Hepatocyte (in vitro differentiated cells): ENCODE data around the gene LY6G6C. TPM values are rescaled to one million over a fixed set of nuclear protein-coding genes. Genes with fewer than 3 reads are reported as not detected.
A peak's percentile ranks its signal among the peaks of the same experiment; 100 is the strongest.

ENCODE experiments used
- DNase-seq: peaks from one replicate; pipeline ENCODE4 v3.0.0-alpha.2; 2016; ENCODE audit warnings: low spot score
- H2AFZ ChIP-seq: fragments of 200-600 bp; sonication (generic); 2 replicates; pipeline ENCODE4 v1.6.0; 2016; ENCODE audit warnings: antibody characterized with exemption, mild to moderate bottlenecking
- H3K27ac ChIP-seq: fragments of 200-600 bp; sonication (generic); 2 replicates; pipeline ENCODE4 v1.5.1; 2016; ENCODE audit warnings: mild to moderate bottlenecking
- H3K27me3 ChIP-seq: fragments of 200-600 bp; sonication (generic); 2 replicates; pipeline ENCODE4 v1.6.1; 2016
- H3K36me3 ChIP-seq: fragments of 200-600 bp; sonication (generic); replicated peaks from 2 replicates; pipeline ENCODE4 v1.5.1; 2016; ENCODE audit warnings: low read depth; ENCODE audit not compliant: insufficient read depth
- H3K4me1 ChIP-seq: fragments of 200-600 bp; sonication (generic); 2 replicates; pipeline ENCODE4 v1.5.1; 2016; ENCODE audit warnings: mild to moderate bottlenecking, moderate library complexity; ENCODE audit not compliant: insufficient read depth
- H3K4me2 ChIP-seq: fragments of 200-600 bp; sonication (generic); 2 replicates; pipeline ENCODE4 v1.6.0; 2016
- H3K4me3 ChIP-seq: fragments of 200-600 bp; sonication (generic); 2 replicates; pipeline ENCODE4 v1.5.1; 2016; ENCODE audit warnings: mild to moderate bottlenecking
- H3K79me2 ChIP-seq: fragments of 200-600 bp; sonication (generic); 2 replicates; pipeline ENCODE4 v1.6.0; 2017; ENCODE audit warnings: mild to moderate bottlenecking
- H3K9me2 ChIP-seq: fragments of 200-600 bp; sonication (generic); replicated peaks from 2 replicates; pipeline ENCODE4 v1.6.0; 2017; ENCODE audit warnings: mild to moderate bottlenecking; ENCODE audit not compliant: insufficient read depth
- H3K9me3 ChIP-seq: fragments of 200-600 bp; sonication (generic); 2 replicates; pipeline ENCODE4 v1.5.1; 2016; ENCODE audit warnings: low read depth, mild to moderate bottlenecking
- H4K20me1 ChIP-seq: fragments of 200-600 bp; sonication (generic); 2 replicates; pipeline ENCODE4 v1.6.0; 2016; ENCODE audit warnings: mild to moderate bottlenecking; ENCODE audit not compliant: insufficient read depth, poor library complexity, severe bottlenecking
- CTCF ChIP-seq: fragments of 200-600 bp; sonication (generic); IDR thresholded peaks from 2 replicates; pipeline ENCODE4 v1.5.1; 2016; ENCODE audit warnings: antibody characterized with exemption, mild to moderate bottlenecking; ENCODE audit not compliant: poor library complexity
- EZH2 ChIP-seq: fragments of 200-600 bp; sonication (generic); IDR thresholded peaks from 2 replicates; pipeline ENCODE4 v1.6.1; 2016; ENCODE audit warnings: antibody characterized with exemption, mild to moderate bottlenecking, borderline replicate concordance
- EZH2phosphoT487 ChIP-seq: fragments of 200-600 bp; sonication (generic); IDR thresholded peaks from one replicate; pipeline ENCODE4 v1.6.1; 2018; ENCODE audit warnings: antibody characterized with exemption, mild to moderate bottlenecking, low read depth, moderate library complexity; ENCODE audit not compliant: unreplicated experiment, severe bottlenecking
- WGBS: methylation state at CpG from one replicate; pipeline ENCODE4 v1.1.6; 2016; ENCODE audit warnings: low lambda C conversion rate; ENCODE audit errors: missing lambda C conversion rate; 5-methylcytosine and 5-hydroxymethylcytosine counted together
- polyA plus RNA-seq: library from polyadenylated mRNA; unstranded; fragments of >200 nt; fragmentation: Nextera tagmentation; extraction: Ambion mirVana; gene quantifications from 2 replicates; pipeline ENCODE4 v1.2.1, GENCODE V29; 2016
- total RNA-seq: library from RNA; depleted of rRNA; stranded (reverse); fragments of >200 nt; gene quantifications from 2 replicates; pipeline ENCODE4 v1.2.3, GENCODE V29; 2014

LY6G6C gene
- total and polyA plus RNA-seq, 2 experiments from 2014 or later = 0.30 TPM; not detected in 1

DNA sequence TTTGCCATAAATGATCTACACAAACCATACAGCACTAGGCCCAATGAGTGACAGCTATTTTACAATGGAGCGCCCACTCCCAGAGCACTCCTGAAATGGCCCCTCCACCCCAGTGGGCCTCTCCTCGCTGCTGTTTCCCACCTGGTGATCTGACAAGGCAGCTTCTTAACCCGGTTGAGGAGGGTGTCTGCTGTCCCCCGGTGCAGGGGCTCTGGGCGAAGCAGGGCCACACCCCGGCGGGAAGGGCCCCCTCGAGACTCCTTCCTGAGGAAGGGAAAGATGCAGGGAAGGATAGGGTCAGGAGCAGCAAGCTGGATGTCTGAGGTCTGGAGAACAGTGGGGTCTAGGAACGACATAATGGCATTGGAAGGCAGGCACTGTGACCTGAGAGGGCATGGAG, 28.7 kb downstream of the LY6G6C start:
- Histone ChIP-seq H3K9me3 (no peaks in the 10 kb centered on the region), H3K9me2 (no peaks in the 10 kb centered on the region), H3K4me1 (peaks cover 6% of the 10 kb centered on the region), H3K79me2 (peaks cover 10% of the 10 kb centered on the region), H3K4me3 (no peak overlapping the region), H2AFZ (no peak overlapping the region), H3K27ac (no peak overlapping the region), H3K27me3 (no peaks in the 10 kb centered on the region), H3K36me3 (no peaks in the 10 kb centered on the region), H3K4me2 (no peak overlapping the region), H4K20me1 (no peaks in the 10 kb centered on the region)
- WGBS = 91% methylated on average over 9 of the region's 9 CpGs
- TF ChIP-seq EZH2 = no peak
- TF ChIP-seq EZH2phosphoT487 = no peak
- no peak for TF ChIP-seq CTCF
- no peak for DNase-seq

- Histone ChIP-seq H3K27me3 (no peaks in the 10 kb centered on the region), H4K20me1 (no peaks in the 10 kb centered on the region), H3K79me2 (peaks cover 6% of the 10 kb centered on the region), H2AFZ (no peak overlapping the region), H3K4me2 (no peak overlapping the region), H3K27ac (no peak overlapping the region), H3K36me3 (no peaks in the 10 kb centered on the region), H3K4me3 (no peak overlapping the region), H3K9me3 (no peaks in the 10 kb centered on the region), H3K4me1 (peaks cover 6% of the 10 kb centered on the region), H3K9me2 (no peaks in the 10 kb centered on the region)
- TF ChIP-seq CTCF = no peak
- no peak for DNase-seq
- WGBS = 90% methylated on average over 4 of the region's 4 CpGs
Observed at GRCh38 chr6:31692353-31692752, 29.2 kb downstream of the LY6G6C start.

GRCh38 chr6:31691564-31692108, 29.9 kb downstream of the LY6G6C start:
- WGBS = 96% methylated on average over 7 of the region's 12 CpGs
- peak overlapping the region; percentile 94 for H3K27ac ChIP-seq
- no peaks in the 10 kb centered on the region for H3K9me3 ChIP-seq
- no peaks in the 10 kb centered on the region for H3K79me2 ChIP-seq
- no peak overlapping the region for H2AFZ ChIP-seq
- TF ChIP-seq CTCF (no peak), EZH2 (no peak), EZH2phosphoT487 (no peak)
- no peaks in the 10 kb centered on the region for H3K27me3 ChIP-seq
- H4K20me1 ChIP-seq = no peaks in the 10 kb centered on the region
- H3K36me3 ChIP-seq = no peaks in the 10 kb centered on the region
- H3K4me3 ChIP-seq = no peak overlapping the region
- H3K4me2 ChIP-seq = no peak overlapping the region
- no peaks in the 10 kb centered on the region for H3K9me2 ChIP-seq
- DNase-seq = no peak
- H3K4me1 ChIP-seq = peaks cover 6% of the 10 kb centered on the region

GRCh38 chr6:31691078-31691463, 30.5 kb downstream of the LY6G6C start:
- H3K4me1 ChIP-seq = peaks cover 6% of the 10 kb centered on the region
- no peak overlapping the region for H2AFZ ChIP-seq
- H3K9me3 ChIP-seq = no peaks in the 10 kb centered on the region
- peak overlapping the region; percentile 94 for H3K27ac ChIP-seq
- H3K9me2 ChIP-seq = no peaks in the 10 kb centered on the region
- no peaks in the 10 kb centered on the region for H4K20me1 ChIP-seq
- no peak overlapping the region for H3K4me3 ChIP-seq
- DNase-seq = no peak
- H3K36me3 ChIP-seq = no peaks in the 10 kb centered on the region
- TF ChIP-seq EZH2 (no peak), CTCF (no peak), EZH2phosphoT487 (no peak)
- H3K79me2 ChIP-seq = no peaks in the 10 kb centered on the region
- whole genome bisulfite sequencing = 89% methylated on average over 6 of the region's 6 CpGs
- no peaks in the 10 kb centered on the region for H3K27me3 ChIP-seq
- peak overlapping the region; percentile 61 for H3K4me2 ChIP-seq
